HepG2 (cell line): ENCODE results near the gene XAF1. TPM values are rescaled to one million over a fixed set of nuclear protein-coding genes. Genes with fewer than 3 reads are reported as not detected.

Source experiments
- CBX5 ChIP-seq: sonication (generic); formaldehyde crosslinking; IDR thresholded peaks from 2 replicates; pipeline ENCODE4 v1.4.0; 2020; ENCODE audit warnings: missing genetic modification reagents, borderline replicate concordance
- CREM ChIP-seq, 2 experiments: sonication (generic) in 1 of 2; formaldehyde crosslinking in 1 of 2; IDR thresholded peaks; 2 replicates each; pipeline versions ENCODE4 v1.4.0 to v1.6.1; 2016 to 2020; ENCODE audit warnings: antibody characterized with exemption in 1 of 2, mild to moderate bottlenecking in 1 of 2, missing genetic modification reagents in 1 of 2
- ERF ChIP-seq: IDR thresholded peaks from 2 replicates; pipeline ENCODE4 v1.6.1; 2018; ENCODE audit warnings: missing biosample characterization, missing genetic modification reagents
- ESRRA ChIP-seq: sonication (generic); formaldehyde crosslinking; IDR thresholded peaks from 2 replicates; pipeline ENCODE4 v1.5.1; 2020; ENCODE audit warnings: mild to moderate bottlenecking, low read depth, missing genetic modification reagents
- ETV5 ChIP-seq: IDR thresholded peaks from 2 replicates; pipeline ENCODE4 v1.6.1; 2018; ENCODE audit warnings: missing biosample characterization, missing genetic modification reagents, inconsistent platforms, borderline replicate concordance
- KAT7 ChIP-seq: IDR thresholded peaks from 2 replicates; pipeline ENCODE4 v1.6.1; 2018; ENCODE audit warnings: borderline replicate concordance, missing compliant biosample characterization
- NFYB ChIP-seq: sonication (generic); formaldehyde crosslinking; IDR thresholded peaks from 2 replicates; pipeline ENCODE4 v1.4.0; 2020; ENCODE audit warnings: missing genetic modification reagents
- POGZ ChIP-seq: sonication (generic); formaldehyde crosslinking; IDR thresholded peaks from 2 replicates; pipeline ENCODE4 v1.4.0; 2020; ENCODE audit warnings: mild to moderate bottlenecking, missing genetic modification reagents
- POLR2A ChIP-seq, 2 experiments: IDR thresholded peaks; 2 replicates each; pipeline ENCODE4 v1.6.1; 2011; ENCODE audit warnings: low read depth in 2 of 2, low read length in 2 of 2, mild to moderate bottlenecking in 1 of 2, moderate library complexity in 1 of 2; ENCODE audit not compliant: insufficient read depth in 1 of 2
- SP5 ChIP-seq: IDR thresholded peaks from 2 replicates; pipeline ENCODE4 v1.6.1; 2016; ENCODE audit warnings: low read depth, borderline replicate concordance
- ZBTB26 ChIP-seq: IDR thresholded peaks from 2 replicates; pipeline ENCODE4 v1.6.1; 2016; ENCODE audit warnings: missing compliant biosample characterization, missing genetic modification reagents, borderline replicate concordance
- ZC3H13 ChIP-seq: sonication (generic); formaldehyde crosslinking; IDR thresholded peaks from 2 replicates; pipeline ENCODE4 v1.8.1; 2023; ENCODE audit warnings: mild to moderate bottlenecking, missing genetic modification reagents, moderate library complexity
- ZNF138 ChIP-seq: sonication (generic); formaldehyde crosslinking; IDR thresholded peaks from 2 replicates; pipeline ENCODE4 v1.5.0; 2020; ENCODE audit warnings: mild to moderate bottlenecking, low read depth, missing genetic modification reagents
- ZNF230 ChIP-seq: sonication (generic); formaldehyde crosslinking; IDR thresholded peaks from 2 replicates; pipeline ENCODE4 v1.4.0; 2020; ENCODE audit warnings: mild to moderate bottlenecking, missing genetic modification reagents
- ZNF232 ChIP-seq: sonication (generic); formaldehyde crosslinking; IDR thresholded peaks from 2 replicates; pipeline ENCODE4 v1.4.0; 2020; ENCODE audit warnings: missing genetic modification reagents, borderline replicate concordance
- ZNF335 ChIP-seq: sonication (generic); formaldehyde crosslinking; IDR thresholded peaks from 2 replicates; pipeline ENCODE4 v1.4.0; 2020; ENCODE audit warnings: missing genetic modification reagents
- ZNF441 ChIP-seq: sonication (generic); formaldehyde crosslinking; IDR thresholded peaks from 2 replicates; pipeline ENCODE4 v1.7.0; 2021; ENCODE audit warnings: missing genetic modification reagents, borderline replicate concordance
- ZNF484 ChIP-seq: sonication (generic); formaldehyde crosslinking; IDR thresholded peaks from 2 replicates; pipeline ENCODE4 v1.5.1; 2020; ENCODE audit warnings: mild to moderate bottlenecking, low read depth, missing genetic modification reagents, borderline replicate concordance
- ZNF577 ChIP-seq: sonication (generic); formaldehyde crosslinking; IDR thresholded peaks from 2 replicates; pipeline ENCODE4 v1.4.0; 2020; ENCODE audit warnings: mild to moderate bottlenecking, low read depth, missing genetic modification reagents, borderline replicate concordance
- ZNF703 ChIP-seq: sonication (generic); formaldehyde crosslinking; IDR thresholded peaks from 2 replicates; pipeline ENCODE4 v1.5.1; 2020; ENCODE audit warnings: missing genetic modification reagents, mild to moderate bottlenecking, moderate library complexity, borderline replicate concordance
- ZNF839 ChIP-seq: sonication (generic); formaldehyde crosslinking; IDR thresholded peaks from 2 replicates; pipeline ENCODE4 v1.4.0; 2020; ENCODE audit warnings: missing genetic modification reagents, mild to moderate bottlenecking, borderline replicate concordance
- polyA plus RNA-seq, 8 experiments: library from polyadenylated mRNA; depleted of rRNA in 3 of 8; stranded (reverse) in 7 of 8; unstranded in 1 of 8; fragments of >200 nt; fragmentation: Illumina TruSeq in 4 of 8; extraction: Trizol in 4 of 8; gene quantifications; 2 replicates each; pipeline versions ENCODE4 v1.2.1 to v1.2.3, GENCODE V29; 2011 to 2016; ENCODE audit warnings: low read depth in 4 of 8, missing spikeins in 1 of 8, mixed read lengths in 1 of 8; ENCODE audit not compliant: insufficient read depth in 1 of 8
- total RNA-seq, 5 experiments: library from RNA; depleted of rRNA; stranded (reverse); fragments of >200 nt; fragmentation: Illumina TruSeq; extraction: Trizol; gene quantifications; 2 replicates each; pipeline ENCODE4 v1.2.3, GENCODE V29; 2016; ENCODE audit warnings: low read depth in 1 of 5
- TF ChIP-seq, protein P1 (sequence below): sonication (generic); formaldehyde crosslinking; IDR thresholded peaks from 2 replicates; pipeline ENCODE4 v1.4.0; 2020; ENCODE audit warnings: missing genetic modification reagents, borderline replicate concordance
- TF ChIP-seq, protein P2 (sequence below): sonication (generic); formaldehyde crosslinking; IDR thresholded peaks from 2 replicates; pipeline ENCODE4 v1.4.0; 2020; ENCODE audit warnings: missing genetic modification reagents

The XAF1 gene
- total and polyA plus RNA-seq, 2 of the 13 experiments (the other 11 are each of a cell fraction or from before 2014, with no cell fraction given) = 1.2 to 2.4 TPM

- no peak for TF ChIP-seq ZNF703
- no peak for TF ChIP-seq ZNF335
- TF ChIP-seq SP5 (CRISPR knock-in tag) = peak; percentile 89
- no peak for TF ChIP-seq ZNF441
- TF ChIP-seq CREM (IDR thresholded peaks at IDR 0.05) = peak; percentile 8; the same call in 1 of the 2 replicates
- no peak for TF ChIP-seq CREM (CRISPR knock-in tag; IDR thresholded peaks at IDR 0.05)
- TF ChIP-seq, protein P1, sequence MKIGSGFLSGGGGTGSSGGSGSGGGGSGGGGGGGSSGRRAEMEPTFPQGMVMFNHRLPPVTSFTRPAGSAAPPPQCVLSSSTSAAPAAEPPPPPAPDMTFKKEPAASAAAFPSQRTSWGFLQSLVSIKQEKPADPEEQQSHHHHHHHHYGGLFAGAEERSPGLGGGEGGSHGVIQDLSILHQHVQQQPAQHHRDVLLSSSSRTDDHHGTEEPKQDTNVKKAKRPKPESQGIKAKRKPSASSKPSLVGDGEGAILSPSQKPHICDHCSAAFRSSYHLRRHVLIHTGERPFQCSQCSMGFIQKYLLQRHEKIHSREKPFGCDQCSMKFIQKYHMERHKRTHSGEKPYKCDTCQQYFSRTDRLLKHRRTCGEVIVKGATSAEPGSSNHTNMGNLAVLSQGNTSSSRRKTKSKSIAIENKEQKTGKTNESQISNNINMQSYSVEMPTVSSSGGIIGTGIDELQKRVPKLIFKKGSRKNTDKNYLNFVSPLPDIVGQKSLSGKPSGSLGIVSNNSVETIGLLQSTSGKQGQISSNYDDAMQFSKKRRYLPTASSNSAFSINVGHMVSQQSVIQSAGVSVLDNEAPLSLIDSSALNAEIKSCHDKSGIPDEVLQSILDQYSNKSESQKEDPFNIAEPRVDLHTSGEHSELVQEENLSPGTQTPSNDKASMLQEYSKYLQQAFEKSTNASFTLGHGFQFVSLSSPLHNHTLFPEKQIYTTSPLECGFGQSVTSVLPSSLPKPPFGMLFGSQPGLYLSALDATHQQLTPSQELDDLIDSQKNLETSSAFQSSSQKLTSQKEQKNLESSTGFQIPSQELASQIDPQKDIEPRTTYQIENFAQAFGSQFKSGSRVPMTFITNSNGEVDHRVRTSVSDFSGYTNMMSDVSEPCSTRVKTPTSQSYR (CRISPR knock-in tag) = peak; percentile 93
- TF ChIP-seq ZNF577 (CRISPR knock-in tag) = no peak
- TF ChIP-seq POLR2A (IDR thresholded peaks at IDR 0.05; ENCODE audit: insufficient read depth in 1 of 2, low read depth in 2 of 2, low read length in 2 of 2) = 0 out of 4 replicates have a peak, but pooled peaks of 1 of the 2 experiments have one; percentile 0
- no peak for TF ChIP-seq ZNF839
- no peak for TF ChIP-seq ZNF138
- TF ChIP-seq NFYB = no peak
- TF ChIP-seq ERF (CRISPR knock-in tag) = no peak
- TF ChIP-seq KAT7 (CRISPR knock-in tag) = no peak
- TF ChIP-seq POGZ = no peak
- no peak for TF ChIP-seq ZNF230 (CRISPR knock-in tag)
- TF ChIP-seq, protein P2, sequence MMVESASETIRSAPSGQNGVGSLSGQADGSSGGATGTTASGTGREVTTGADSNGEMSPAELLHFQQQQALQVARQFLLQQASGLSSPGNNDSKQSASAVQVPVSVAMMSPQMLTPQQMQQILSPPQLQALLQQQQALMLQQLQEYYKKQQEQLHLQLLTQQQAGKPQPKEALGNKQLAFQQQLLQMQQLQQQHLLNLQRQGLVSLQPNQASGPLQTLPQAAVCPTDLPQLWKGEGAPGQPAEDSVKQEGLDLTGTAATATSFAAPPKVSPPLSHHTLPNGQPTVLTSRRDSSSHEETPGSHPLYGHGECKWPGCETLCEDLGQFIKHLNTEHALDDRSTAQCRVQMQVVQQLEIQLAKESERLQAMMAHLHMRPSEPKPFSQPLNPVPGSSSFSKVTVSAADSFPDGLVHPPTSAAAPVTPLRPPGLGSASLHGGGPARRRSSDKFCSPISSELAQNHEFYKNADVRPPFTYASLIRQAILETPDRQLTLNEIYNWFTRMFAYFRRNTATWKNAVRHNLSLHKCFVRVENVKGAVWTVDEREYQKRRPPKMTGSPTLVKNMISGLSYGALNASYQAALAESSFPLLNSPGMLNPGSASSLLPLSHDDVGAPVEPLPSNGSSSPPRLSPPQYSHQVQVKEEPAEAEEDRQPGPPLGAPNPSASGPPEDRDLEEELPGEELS (CRISPR knock-in tag) = peak; percentile 26
- peak; percentile 36 for TF ChIP-seq ETV5
- no peak for TF ChIP-seq CBX5 (CRISPR knock-in tag)
- no peak for TF ChIP-seq ZBTB26
- TF ChIP-seq ZC3H13 = peak; percentile 12; the same call in 1 of the 2 replicates
- peak; percentile 52; the same call in 1 of the 2 replicates for TF ChIP-seq ZNF232 (CRISPR knock-in tag)
- no peak for TF ChIP-seq ZNF484 (CRISPR knock-in tag)
- TF ChIP-seq ESRRA (CRISPR knock-in tag) = no peak
Measured at GRCh38 chr17:6711681-6712057, 44.2 kb upstream of the XAF1 start (continued).
